Transverse colon (tissue), 4 donors: ENCODE data around the gene COG2. TPM values are rescaled to one million over a fixed set of nuclear protein-coding genes. Genes with fewer than 3 reads are reported as not detected.
A peak's percentile ranks its signal among the peaks of the same experiment; 100 is the strongest.

Experiments used
- DNase-seq: peaks from one replicate; pipeline ENCODE4 v3.0.0-alpha.2; 2019
- H3K27ac ChIP-seq, 4 donors: fragments of 200-600 bp; sonication (generic); 2 replicates each; pipeline ENCODE4 v1.5.1; 2016 to 2018; ENCODE audit warnings: inconsistent platforms in 4 of 4
- H3K27me3 ChIP-seq: fragments of 200-600 bp; sonication (generic); 2 replicates; pipeline ENCODE4 v1.5.1; 2017; ENCODE audit warnings: inconsistent platforms
- H3K36me3 ChIP-seq, 4 donors: fragments of 200-600 bp; sonication (generic); 2 replicates each; pipeline ENCODE4 v1.5.1; 2017 to 2019; ENCODE audit warnings: inconsistent platforms in 4 of 4
- H3K4me1 ChIP-seq, 4 donors: fragments of 200-600 bp; sonication (generic); 2 replicates each; pipeline ENCODE4 v1.5.1; 2017 to 2020; ENCODE audit warnings: inconsistent platforms in 4 of 4
- H3K4me3 ChIP-seq, 4 donors: fragments of 200-600 bp; sonication (generic); 1 replicate in 1 of 4; 2 replicates in 3 of 4; pipeline versions ENCODE4 v1.5.1 to v1.6.1; 2017 to 2019; ENCODE audit warnings: inconsistent platforms in 4 of 4
- H3K9me3 ChIP-seq, 2 donors: fragments of 200-600 bp; sonication (generic); 2 replicates each; pipeline ENCODE4 v1.5.1; 2017 to 2019; ENCODE audit warnings: inconsistent platforms in 2 of 2
- CTCF ChIP-seq, 5 experiments: fragments of 200-600 bp in 3 of 5; fragments of 450-650 bp in 2 of 5; sonication (generic) in 3 of 5; IDR thresholded peaks; 1 replicate in 2 of 5; 2 replicates in 3 of 5; pipeline ENCODE4 v1.5.1; 2016 to 2017; ENCODE audit warnings: antibody characterized with exemption in 5 of 5, inconsistent platforms in 3 of 5, mild to moderate bottlenecking in 2 of 5, moderate library complexity in 1 of 5
- EP300 ChIP-seq: sonication (generic); formaldehyde crosslinking; IDR thresholded peaks from one replicate; pipeline ENCODE4 v1.6.1; 2017; ENCODE audit warnings: antibody characterized with exemption, low read depth
- POLR2A ChIP-seq: fragments of 450-650 bp; IDR thresholded peaks from one replicate; pipeline ENCODE4 v1.6.1; 2016; ENCODE audit warnings: antibody characterized with exemption, mild to moderate bottlenecking, moderate library complexity
- POLR2AphosphoS5 ChIP-seq, 3 donors: sonication (generic); formaldehyde crosslinking; IDR thresholded peaks; one replicate each; pipeline ENCODE4 v1.6.1; 2016; ENCODE audit warnings: antibody characterized with exemption in 3 of 3
- WGBS, 2 donors: methylation state at CpG; one replicate each; pipeline ENCODE4 v1.1.5; 2018; ENCODE audit warnings: low coverage in 1 of 2; 5-methylcytosine and 5-hydroxymethylcytosine counted together
- in situ Hi-C, 4 donors: fragments of 200-750 bp; cut with MboI; loops; one replicate each; pipeline versions ENCODE4 v1.15.0 to v1.15.1; 2017; ENCODE audit warnings: low sequenced_read_pairs in 3 of 4, low pct_ligation_motif_present in 1 of 4, low pct_unique_long_range_greater_than_20kb in 1 of 4
- intact Hi-C: fragments of 100-400 bp; cut with DNase I; formaldehyde crosslinking; loops from one replicate; pipeline ENCODE4 v1.15.1; 2023; ENCODE audit warnings: low total_unique reads
- total RNA-seq, 4 donors: library from RNA; depleted of rRNA; stranded (reverse); fragments of >200 nt; gene quantifications; one replicate each; pipeline ENCODE4 v1.1.0, GENCODE V29; 2016

The COG2 gene
- total RNA-seq, 4 donors from 2014 or later = 14.3 to 43.3 (median 29.2) TPM

- Histone ChIP-seq H3K4me1 (peaks cover 0 to 12% (median 5%) of the 10 kb centered on the region in 4 donors), H3K9me3 (no peaks in the 10 kb centered on the region), H3K4me3 (no peak overlapping the region), H3K27ac (no peak overlapping the region), H3K36me3 (no peaks in the 10 kb centered on the region), H3K27me3 (no peaks in the 10 kb centered on the region)
- in situ Hi-C loops (no loop called here), intact Hi-C loops (no loop called here)
- no peak for DNase-seq
- no peak for TF ChIP-seq CTCF (IDR thresholded peaks at IDR 0.05)
- no peak for TF ChIP-seq POLR2A
- no peak for TF ChIP-seq EP300
- TF ChIP-seq POLR2AphosphoS5 (IDR thresholded peaks at IDR 0.05) = no peak
- 20 to 39% methylated on average over 1 to 5 of the region's 5 CpGs for WGBS, 2 donors
Observed at GRCh38 chr1:230730977-230731376, 88.7 kb downstream of the COG2 start.

- Histone ChIP-seq H3K27me3 (no peaks in the 10 kb centered on the region), H3K4me1 (no peaks in the 10 kb centered on the region), H3K27ac (no peak overlapping the region), H3K4me3 (no peak overlapping the region), H3K9me3 (no peaks in the 10 kb centered on the region), H3K36me3 (no peaks in the 10 kb centered on the region)
- DNase-seq = peak; percentile 41
- in situ Hi-C loops = no loop called here
- TF ChIP-seq POLR2AphosphoS5 (IDR thresholded peaks at IDR 0.05) (no peak), EP300 (no peak), CTCF (IDR thresholded peaks at IDR 0.05) (no peak), POLR2A (no peak)
- 20 to 50% methylated on average over 1 to 2 of the region's 2 CpGs for WGBS, 2 donors
- intact Hi-C loops = no loop called here
Observed at GRCh38 chr1:230735447-230735846, 93.2 kb downstream of the COG2 start.

- in situ Hi-C loops (no loop called here), intact Hi-C loops (no loop called here)
- Histone ChIP-seq H3K27ac (no peak overlapping the region), H3K9me3 (no peaks in the 10 kb centered on the region), H3K4me1 (peaks cover 0 to 3% (median 0%) of the 10 kb centered on the region in 4 donors), H3K36me3 (no peaks in the 10 kb centered on the region), H3K27me3 (no peaks in the 10 kb centered on the region), H3K4me3 (no peak overlapping the region)
- DNase-seq = no peak
- WGBS, 2 donors = 83 to 94% methylated on average over 3 of the region's 3 CpGs
- TF ChIP-seq POLR2A = no peak
- no peak for TF ChIP-seq EP300
- TF ChIP-seq CTCF (IDR thresholded peaks at IDR 0.05) = no peak
- TF ChIP-seq POLR2AphosphoS5 (IDR thresholded peaks at IDR 0.05) = no peak
Observed at GRCh38 chr1:230737622-230738262, 95.5 kb downstream of the COG2 start.

GRCh38 chr1:230739564-230740290 is 97.4 kb downstream of the COG2 start:
- H3K27me3 ChIP-seq = no peaks in the 10 kb centered on the region
- intact Hi-C loops = no loop called here
- DNase-seq = no peak
- no peak overlapping the region for H3K4me3 ChIP-seq
- H3K4me1 ChIP-seq = peaks cover 0 to 3% (median 0%) of the 10 kb centered on the region in 4 donors
- TF ChIP-seq POLR2AphosphoS5 (IDR thresholded peaks at IDR 0.05) (no peak), POLR2A (no peak), EP300 (no peak), CTCF (IDR thresholded peaks at IDR 0.05) (no peak)
- in situ Hi-C loops = no loop called here
- H3K27ac ChIP-seq = no peak overlapping the region
- WGBS, 2 donors = 89 to 93% methylated on average over 8 to 12 of the region's 12 CpGs
- H3K36me3 ChIP-seq = no peaks in the 10 kb centered on the region
- no peaks in the 10 kb centered on the region for H3K9me3 ChIP-seq

Other genes with a start within 250 kb of the COG2 start
- 1 to 10 TPM in 2 of 4 donors, under 1 TPM in 2; 0.79 to 2.6 (median 1.1) TPM for gene PGBD5, start 216.1 kb upstream of the COG2 start, total RNA-seq
- gene AGT, start 71.6 kb downstream of the COG2 start, total RNA-seq = 1 to 10 TPM in 2 of 4 donors, under 1 TPM in 2; 0.60 to 1.7 (median 0.90) TPM
- 10 to 100 TPM; 26.3 to 59.9 (median 32.7) TPM for gene CAPN9, start 104.9 kb downstream of the COG2 start, total RNA-seq
- gene C1orf198, start 226.0 kb downstream of the COG2 start, total RNA-seq = 10 to 100 TPM; 10.8 to 26.7 (median 18.2) TPM